SJSA1 (cell line): ENCODE measurements around the gene JPT2. TPM values are rescaled to one million over a fixed set of nuclear protein-coding genes. Genes with fewer than 3 reads are reported as not detected.
A peak's percentile ranks its signal among the peaks of the same experiment; 100 is the strongest.

Source experiments
- DNase-seq, 2 experiments: peaks; one replicate each; pipeline ENCODE4 v3.0.0-alpha.2; 2015 to 2020; ENCODE audit warnings: low spot score in 2 of 2, low read depth in 1 of 2
- H3K27ac ChIP-seq: fragments of 250-450 bp; sonication (Bioruptor Pico); 2 replicates; pipeline ENCODE4 v1.5.1; 2020; ENCODE audit warnings: mild to moderate bottlenecking, moderate library complexity
- H3K27me3 ChIP-seq: fragments of 250-450 bp; sonication (Bioruptor Pico); replicated peaks from 2 replicates; pipeline ENCODE4 v1.5.1; 2020; ENCODE audit warnings: mild to moderate bottlenecking, moderate library complexity
- H3K36me3 ChIP-seq: fragments of 250-450 bp; sonication (Bioruptor Pico); 2 replicates; pipeline ENCODE4 v1.5.1; 2020; ENCODE audit warnings: mild to moderate bottlenecking
- H3K4me1 ChIP-seq: fragments of 250-450 bp; sonication (Bioruptor Pico); replicated peaks from 2 replicates; pipeline ENCODE4 v1.6.1; 2021; ENCODE audit warnings: mild to moderate bottlenecking
- H3K4me3 ChIP-seq: fragments of 250-450 bp; sonication (Bioruptor Pico); 2 replicates; pipeline ENCODE4 v1.5.1; 2020; ENCODE audit warnings: mild to moderate bottlenecking
- H3K9me3 ChIP-seq: fragments of 250-450 bp; sonication (Bioruptor Pico); replicated peaks from 2 replicates; pipeline ENCODE4 v1.5.1; 2020; ENCODE audit warnings: mild to moderate bottlenecking
- total RNA-seq: library from RNA; depleted of rRNA; stranded (reverse); fragments of >200 nt; shearing (Covaris generic); gene quantifications from 2 replicates; pipeline ENCODE4 v1.2.3, GENCODE V29; 2014

The JPT2 gene
- total RNA-seq, 1 experiment from 2014 or later, result 352 TPM

GRCh38 chr16:1656808-1657617 is 21.1 kb upstream of the JPT2 start:
- no peak for DNase-seq
- H3K4me1 ChIP-seq, result no peaks in the 10 kb centered on the region
- H3K36me3 ChIP-seq, result peaks cover 83% of the 10 kb centered on the region
- no peak overlapping the region for H3K27ac ChIP-seq
- H3K4me3 ChIP-seq, result no peak overlapping the region
- no peaks in the 10 kb centered on the region for H3K9me3 ChIP-seq
- no peaks in the 10 kb centered on the region for H3K27me3 ChIP-seq

- H3K27me3 ChIP-seq, result no peaks in the 10 kb centered on the region
- DNase-seq, result no peak
- H3K4me1 ChIP-seq, result no peaks in the 10 kb centered on the region
- no peak overlapping the region for H3K27ac ChIP-seq
- no peaks in the 10 kb centered on the region for H3K9me3 ChIP-seq
- H3K4me3 ChIP-seq, result no peak overlapping the region
- peaks cover 83% of the 10 kb centered on the region for H3K36me3 ChIP-seq
Measured at GRCh38 chr16:1657841-1658240, 20.2 kb upstream of the JPT2 start.

GRCh38 chr16:1659031-1659430 is 19.0 kb upstream of the JPT2 start:
- Histone ChIP-seq H3K27ac (no peak overlapping the region), H3K9me3 (no peaks in the 10 kb centered on the region), H3K4me3 (no peak overlapping the region), H3K4me1 (no peaks in the 10 kb centered on the region), H3K27me3 (no peaks in the 10 kb centered on the region), H3K36me3 (peaks cover 89% of the 10 kb centered on the region)
- no peak for DNase-seq

GRCh38 chr16:1661826-1662225 is 16.3 kb upstream of the JPT2 start:
- Histone ChIP-seq H3K9me3 (no peaks in the 10 kb centered on the region), H3K4me3 (no peak overlapping the region), H3K27me3 (no peaks in the 10 kb centered on the region), H3K4me1 (no peaks in the 10 kb centered on the region), H3K36me3 (peaks cover 90% of the 10 kb centered on the region), H3K27ac (no peak overlapping the region)
- DNase-seq, result no peak

- Histone ChIP-seq H3K27ac (no peak overlapping the region), H3K4me3 (no peak overlapping the region), H3K27me3 (no peaks in the 10 kb centered on the region), H3K36me3 (peaks cover 91% of the 10 kb centered on the region), H3K4me1 (no peaks in the 10 kb centered on the region), H3K9me3 (no peaks in the 10 kb centered on the region)
- DNase-seq, result no peak
Measured at GRCh38 chr16:1662543-1662942, 15.5 kb upstream of the JPT2 start.

GRCh38 chr16:1665829-1666228 is 12.2 kb upstream of the JPT2 start:
- Histone ChIP-seq H3K27ac (no peak overlapping the region), H3K4me1 (no peaks in the 10 kb centered on the region), H3K9me3 (no peaks in the 10 kb centered on the region), H3K36me3 (peaks cover 88% of the 10 kb centered on the region), H3K27me3 (no peaks in the 10 kb centered on the region), H3K4me3 (no peak overlapping the region)
- no peak for DNase-seq

DNA sequence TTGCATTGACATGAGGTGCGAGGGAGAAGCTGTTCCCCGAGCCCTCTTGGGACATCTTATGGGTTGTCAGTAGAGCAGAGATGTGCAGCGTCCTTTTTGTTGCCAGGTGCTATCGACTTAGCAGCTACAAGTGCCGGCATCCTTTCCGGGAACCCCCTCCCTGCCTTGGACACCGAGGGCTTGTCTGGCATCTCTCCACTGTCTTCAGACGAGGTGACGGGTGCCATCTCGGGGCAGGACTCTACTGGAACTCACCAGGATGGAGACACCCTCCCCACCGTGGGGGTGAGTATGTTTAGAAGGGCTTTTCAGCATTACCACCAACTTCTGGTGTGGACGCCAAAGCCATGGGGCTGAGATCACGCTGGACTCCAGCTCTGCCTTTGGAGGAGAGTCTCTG is 11.8 kb upstream of the JPT2 start:
- Histone ChIP-seq H3K27ac (no peak overlapping the region), H3K36me3 (peaks cover 93% of the 10 kb centered on the region)
- no peak for DNase-seq

DNA sequence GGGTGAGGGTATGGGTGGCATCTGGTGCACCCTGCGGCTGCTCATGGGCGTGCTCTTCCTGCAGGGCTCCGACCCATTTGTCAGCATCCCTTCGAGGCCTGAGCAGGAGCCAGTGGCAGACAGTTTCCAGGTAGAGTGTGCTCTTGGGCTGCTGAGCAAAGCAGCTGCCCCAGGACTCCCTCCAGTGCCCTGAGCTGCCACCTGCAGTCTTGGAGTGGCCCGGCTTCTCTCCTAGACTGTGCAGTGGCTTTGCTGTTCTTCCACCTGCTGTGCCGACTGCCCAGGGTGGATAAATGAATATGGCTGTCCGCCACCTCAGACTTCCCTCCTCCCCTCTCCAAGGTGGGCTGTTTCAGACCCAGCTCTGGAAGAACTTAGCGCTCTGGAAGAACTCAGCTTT is 10.8 kb upstream of the JPT2 start:
- Histone ChIP-seq H3K4me3 (no peak overlapping the region), H3K27ac (no peak overlapping the region), H3K36me3 (peaks cover 94% of the 10 kb centered on the region), H3K9me3 (no peaks in the 10 kb centered on the region), H3K4me1 (no peaks in the 10 kb centered on the region), H3K27me3 (no peaks in the 10 kb centered on the region)
- DNase-seq, result no peak

More for the DNA sequence above, 11.8 kb upstream of the JPT2 start:
- Histone ChIP-seq H3K9me3 (no peaks in the 10 kb centered on the region), H3K4me3 (no peak overlapping the region), H3K4me1 (no peaks in the 10 kb centered on the region), H3K27me3 (no peaks in the 10 kb centered on the region)

- Histone ChIP-seq H3K27ac (no peak overlapping the region), H3K4me1 (no peaks in the 10 kb centered on the region), H3K36me3 (peaks cover 93% of the 10 kb centered on the region)
Measured at GRCh38 chr16:1667916-1668315, 10.2 kb upstream of the JPT2 start.

DNA sequence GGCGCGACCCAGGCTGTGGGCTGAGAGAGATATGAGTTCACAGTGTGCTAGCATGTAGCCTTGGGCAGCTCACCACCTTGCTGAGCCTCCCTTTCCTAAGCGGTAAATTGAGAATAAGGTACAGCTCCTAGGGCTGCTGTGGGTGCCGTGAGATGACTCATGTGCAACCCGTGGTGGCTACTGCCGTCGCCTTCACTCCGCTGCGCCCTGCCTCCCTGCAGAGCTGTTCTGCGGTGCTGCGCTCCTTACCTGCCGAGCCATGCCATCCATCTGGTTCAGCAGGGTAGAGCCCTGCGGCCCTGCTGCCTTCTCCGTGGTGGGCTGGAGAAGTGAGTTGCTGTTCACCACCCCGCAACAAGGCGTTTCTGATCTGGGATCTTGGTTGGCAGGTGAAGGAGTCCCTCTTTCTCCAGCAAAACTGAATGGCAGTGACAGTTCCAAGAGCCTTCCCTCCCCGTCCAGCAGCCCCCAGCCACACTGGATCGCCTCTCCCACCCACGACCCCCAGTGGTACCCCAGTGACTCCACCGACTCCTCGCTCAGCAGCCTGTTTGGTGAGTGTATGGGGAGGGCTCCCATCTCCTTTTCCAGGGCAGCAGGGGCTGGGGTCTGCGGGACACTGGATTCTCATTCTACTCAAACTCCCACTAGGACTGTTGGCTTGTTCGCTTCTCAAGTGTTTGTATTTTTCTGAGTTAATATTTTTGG is 9.3 kb upstream of the JPT2 start:
- peaks cover 88% of the 10 kb centered on the region for H3K36me3 ChIP-seq
- no peaks in the 10 kb centered on the region for H3K27me3 ChIP-seq
- H3K4me3 ChIP-seq, result no peak overlapping the region
- H3K27ac ChIP-seq, result no peak overlapping the region
- no peaks in the 10 kb centered on the region for H3K9me3 ChIP-seq
- no peak for DNase-seq
- peaks cover 5% of the 10 kb centered on the region for H3K4me1 ChIP-seq

More at GRCh38 chr16:1667916-1668315, 10.2 kb upstream of the JPT2 start:
- Histone ChIP-seq H3K4me3 (no peak overlapping the region), H3K27me3 (no peaks in the 10 kb centered on the region), H3K9me3 (no peaks in the 10 kb centered on the region)
- no peak for DNase-seq

DNA sequence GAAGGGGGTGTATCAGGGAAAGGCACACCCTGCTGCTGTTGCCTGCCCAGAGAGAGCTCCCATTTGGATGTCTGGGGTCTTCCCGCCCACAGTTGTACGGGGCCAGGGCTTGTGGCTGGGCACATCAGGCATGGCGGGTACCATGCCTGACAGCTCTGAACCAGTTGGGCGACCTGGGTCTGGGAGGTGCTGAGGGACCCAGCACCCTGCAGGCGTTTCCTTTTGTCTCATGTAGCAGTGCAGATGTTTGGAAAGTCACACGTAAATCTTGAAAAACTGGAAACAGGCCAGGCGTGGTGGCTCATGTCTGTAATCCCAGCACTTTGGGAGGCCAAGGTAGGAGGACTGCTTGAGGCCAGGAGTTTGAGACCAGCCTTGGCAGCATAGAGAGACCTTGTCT is 8.4 kb upstream of the JPT2 start:
- no peaks in the 10 kb centered on the region for H3K9me3 ChIP-seq
- H3K4me1 ChIP-seq, result peaks cover 14% of the 10 kb centered on the region
- H3K36me3 ChIP-seq, result peaks cover 88% of the 10 kb centered on the region
- H3K4me3 ChIP-seq, result no peak overlapping the region
- DNase-seq, result no peak
- H3K27me3 ChIP-seq, result no peaks in the 10 kb centered on the region
- H3K27ac ChIP-seq, result no peak overlapping the region

GRCh38 chr16:1670371-1670770 is 7.7 kb upstream of the JPT2 start:
- H3K36me3 ChIP-seq, result peaks cover 82% of the 10 kb centered on the region
- no peaks in the 10 kb centered on the region for H3K27me3 ChIP-seq
- DNase-seq, result no peak
- peaks cover 21% of the 10 kb centered on the region for H3K4me1 ChIP-seq
- no peak overlapping the region for H3K4me3 ChIP-seq
- no peaks in the 10 kb centered on the region for H3K9me3 ChIP-seq
- H3K27ac ChIP-seq, result no peak overlapping the region

DNA sequence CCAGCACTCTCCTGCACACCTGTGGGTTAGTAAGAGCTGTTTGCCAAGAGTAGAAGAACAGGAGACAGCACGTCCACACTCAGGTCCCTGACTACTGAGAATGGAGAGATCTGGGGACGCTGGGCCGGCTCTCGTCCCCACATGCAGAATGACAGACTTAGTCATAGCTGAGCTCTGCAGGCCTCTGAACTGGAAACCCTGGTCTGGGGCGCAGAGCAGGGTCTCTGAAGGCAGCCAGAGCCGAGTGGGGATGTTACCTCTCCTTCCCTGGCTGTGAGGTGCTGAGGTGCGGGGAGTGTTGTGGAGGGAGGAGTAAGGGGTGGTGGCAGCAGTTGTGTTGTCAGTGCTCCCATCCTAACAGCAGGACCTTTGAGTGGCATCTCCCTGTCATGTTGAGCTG is 7.2 kb upstream of the JPT2 start:
- H3K36me3 ChIP-seq, result peaks cover 82% of the 10 kb centered on the region
- H3K4me1 ChIP-seq, result peaks cover 26% of the 10 kb centered on the region
- no peaks in the 10 kb centered on the region for H3K27me3 ChIP-seq
- no peaks in the 10 kb centered on the region for H3K9me3 ChIP-seq
- H3K4me3 ChIP-seq, result no peak overlapping the region
- H3K27ac ChIP-seq, result no peak overlapping the region
- DNase-seq, result no peak

DNA sequence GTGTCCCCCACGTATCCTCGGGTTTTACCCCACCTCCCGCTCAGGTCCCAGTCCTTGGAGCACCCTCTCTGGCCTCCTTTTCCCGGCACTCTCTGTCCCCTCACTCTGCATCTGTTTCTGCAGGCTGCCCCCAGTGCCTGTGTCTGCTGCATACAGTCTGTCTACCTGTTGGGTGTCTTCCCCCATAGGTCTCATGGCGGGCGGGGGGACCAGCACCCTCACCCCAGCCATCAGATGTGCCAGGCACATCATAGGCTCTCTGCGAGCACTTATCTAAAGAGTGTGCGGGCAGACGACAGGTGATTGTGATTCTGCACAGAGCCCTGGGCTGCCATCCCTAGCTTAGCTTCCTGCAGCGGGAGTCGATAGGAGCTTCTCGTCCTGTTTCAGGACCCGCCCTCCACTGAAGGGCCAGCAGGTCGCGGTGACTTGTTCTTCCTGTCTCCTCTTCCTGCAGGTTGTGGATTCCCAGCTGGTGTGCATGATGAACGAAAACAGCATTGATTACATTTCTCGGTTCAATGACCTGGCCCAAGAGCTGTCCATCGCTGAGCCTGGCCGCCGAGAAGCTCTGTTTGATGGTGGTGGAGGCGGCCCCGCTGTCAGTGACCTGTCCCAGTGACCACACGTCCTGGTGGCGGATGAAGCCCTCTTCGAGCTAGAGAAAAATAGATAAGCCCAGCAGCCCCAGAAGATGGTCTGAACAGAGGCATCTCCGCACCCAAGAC is 4.5 kb upstream of the JPT2 start:
- Histone ChIP-seq H3K27me3 (no peaks in the 10 kb centered on the region), H3K36me3 (peaks cover 72% of the 10 kb centered on the region), H3K9me3 (no peaks in the 10 kb centered on the region), H3K27ac (peak overlapping the region; percentile 86; the same call in 1 of the 2 replicates), H3K4me3 (no peak overlapping the region), H3K4me1 (peaks cover 48% of the 10 kb centered on the region)
- no peak for DNase-seq
